Measurements from ENCODE around the gene MBNL1.

DNA sequence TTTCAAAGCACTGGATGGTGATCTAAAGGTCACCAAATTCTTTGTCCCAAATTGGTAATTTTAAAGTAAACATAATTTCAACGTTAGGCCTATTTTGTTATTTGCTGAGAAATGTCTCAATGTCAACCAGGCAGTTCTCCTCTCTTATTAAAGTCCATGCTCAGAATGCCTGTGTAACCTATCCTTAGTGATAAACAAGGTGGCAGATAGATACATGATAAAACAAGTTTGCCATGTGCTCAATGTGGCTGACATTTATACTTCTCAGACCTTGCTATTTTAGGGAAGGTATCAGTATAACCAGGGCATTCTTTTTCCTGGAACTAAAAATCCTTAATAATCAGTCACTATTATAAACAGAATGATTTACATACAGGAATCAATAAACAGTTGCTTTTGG, 8.5 kb downstream of the MBNL1 start:
- TF ChIP-seq, protein P1, sequence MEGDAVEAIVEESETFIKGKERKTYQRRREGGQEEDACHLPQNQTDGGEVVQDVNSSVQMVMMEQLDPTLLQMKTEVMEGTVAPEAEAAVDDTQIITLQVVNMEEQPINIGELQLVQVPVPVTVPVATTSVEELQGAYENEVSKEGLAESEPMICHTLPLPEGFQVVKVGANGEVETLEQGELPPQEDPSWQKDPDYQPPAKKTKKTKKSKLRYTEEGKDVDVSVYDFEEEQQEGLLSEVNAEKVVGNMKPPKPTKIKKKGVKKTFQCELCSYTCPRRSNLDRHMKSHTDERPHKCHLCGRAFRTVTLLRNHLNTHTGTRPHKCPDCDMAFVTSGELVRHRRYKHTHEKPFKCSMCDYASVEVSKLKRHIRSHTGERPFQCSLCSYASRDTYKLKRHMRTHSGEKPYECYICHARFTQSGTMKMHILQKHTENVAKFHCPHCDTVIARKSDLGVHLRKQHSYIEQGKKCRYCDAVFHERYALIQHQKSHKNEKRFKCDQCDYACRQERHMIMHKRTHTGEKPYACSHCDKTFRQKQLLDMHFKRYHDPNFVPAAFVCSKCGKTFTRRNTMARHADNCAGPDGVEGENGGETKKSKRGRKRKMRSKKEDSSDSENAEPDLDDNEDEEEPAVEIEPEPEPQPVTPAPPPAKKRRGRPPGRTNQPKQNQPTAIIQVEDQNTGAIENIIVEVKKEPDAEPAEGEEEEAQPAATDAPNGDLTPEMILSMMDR (IDR thresholded peaks at IDR 0.05), result no peak
- no peak for TF ChIP-seq POLR2A (IDR thresholded peaks at IDR 0.05)
